HepG2 (cell line): ENCODE results near the gene RAB40C. TPM values are rescaled to one million over a fixed set of nuclear protein-coding genes. Genes with fewer than 3 reads are reported as not detected.

Experiments used
- HCFC1 ChIP-seq: fragments of 150-350 bp; IDR thresholded peaks from 2 replicates; pipeline ENCODE4 v1.6.1; 2014; ENCODE audit warnings: low read depth, low read length
- HHEX ChIP-seq: IDR thresholded peaks from 2 replicates; pipeline ENCODE4 v1.6.1; 2016; ENCODE audit warnings: control low read depth
- MTA1 ChIP-seq: sonication (generic); formaldehyde crosslinking; IDR thresholded peaks from 2 replicates; pipeline ENCODE4 v1.4.0; 2020; ENCODE audit warnings: missing genetic modification reagents, mild to moderate bottlenecking, borderline replicate concordance
- NONO ChIP-seq, 2 experiments: fragments of 450-650 bp in 1 of 2; sonication (generic) in 1 of 2; formaldehyde crosslinking in 1 of 2; IDR thresholded peaks in 1 of 2; conservative IDR thresholded peaks in 1 of 2; 2 replicates each; pipeline versions ENCODE4 v1.6.1 to v1.8.0; 2017 to 2022; ENCODE audit warnings: mild to moderate bottlenecking in 1 of 2, missing genetic modification reagents in 1 of 2, moderate library complexity in 1 of 2
- ONECUT2 ChIP-seq: sonication (generic); formaldehyde crosslinking; IDR thresholded peaks from 2 replicates; pipeline ENCODE4 v1.4.0; 2020; ENCODE audit warnings: missing genetic modification reagents
- POLR2G ChIP-seq: fragments of 200-400 bp; formaldehyde crosslinking; IDR thresholded peaks from 2 replicates; pipeline ENCODE4 v1.6.1; 2018; ENCODE audit warnings: mild to moderate bottlenecking, low read depth, low read length, moderate library complexity
- PRMT3 ChIP-seq: sonication (generic); formaldehyde crosslinking; IDR thresholded peaks from 2 replicates; pipeline ENCODE4 v1.8.1; 2022; ENCODE audit warnings: low read depth, mild to moderate bottlenecking, moderate library complexity, missing genetic modification reagents, borderline replicate concordance
- RBM22 ChIP-seq: fragments of 200-400 bp; formaldehyde crosslinking; optimal IDR thresholded peaks from 2 replicates; pipeline ENCODE3; 2017; ENCODE audit warnings: mild to moderate bottlenecking, low read length, moderate library complexity
- RFX3 ChIP-seq: IDR thresholded peaks from 2 replicates; pipeline ENCODE4 v1.6.1; 2016; ENCODE audit warnings: missing biosample characterization, missing genetic modification reagents
- SIX4 ChIP-seq: sonication (generic); formaldehyde crosslinking; IDR thresholded peaks from 2 replicates; pipeline ENCODE4 v1.4.0; 2020; ENCODE audit warnings: missing genetic modification reagents
- SNAI1 ChIP-seq: sonication (generic); formaldehyde crosslinking; IDR thresholded peaks from 2 replicates; pipeline ENCODE4 v1.5.0; 2020; ENCODE audit warnings: mild to moderate bottlenecking, missing genetic modification reagents, borderline replicate concordance
- SP5 ChIP-seq: IDR thresholded peaks from 2 replicates; pipeline ENCODE4 v1.6.1; 2016; ENCODE audit warnings: low read depth, borderline replicate concordance
- SRSF4 ChIP-seq: fragments of 200-400 bp; formaldehyde crosslinking; IDR thresholded peaks from one replicate; pipeline ENCODE4 v1.6.1; 2018; ENCODE audit warnings: mild to moderate bottlenecking, low read depth, low read length, moderate library complexity; ENCODE audit not compliant: poor library complexity, severe bottlenecking
- SUZ12 ChIP-seq: fragments of 150-350 bp; IDR thresholded peaks from 2 replicates; pipeline ENCODE4 v1.6.1; 2014; ENCODE audit warnings: low read depth, low read length
- TP53 ChIP-seq: sonication (generic); formaldehyde crosslinking; conservative IDR thresholded peaks from 2 replicates; pipeline ENCODE4 v1.4.0; 2020; ENCODE audit warnings: missing genetic modification reagents
- ZNF124 ChIP-seq: sonication (generic); formaldehyde crosslinking; IDR thresholded peaks from 2 replicates; pipeline ENCODE4 v1.4.0; 2020; ENCODE audit warnings: missing genetic modification reagents
- ZNF232 ChIP-seq: sonication (generic); formaldehyde crosslinking; IDR thresholded peaks from 2 replicates; pipeline ENCODE4 v1.4.0; 2020; ENCODE audit warnings: missing genetic modification reagents, borderline replicate concordance
- ZNF251 ChIP-seq: sonication (generic); formaldehyde crosslinking; IDR thresholded peaks from 2 replicates; pipeline ENCODE4 v1.9.0; 2021; ENCODE audit warnings: mild to moderate bottlenecking, missing genetic modification reagents
- ZNF337 ChIP-seq: sonication (generic); formaldehyde crosslinking; IDR thresholded peaks from 2 replicates; pipeline ENCODE4 v1.5.1; 2020; ENCODE audit warnings: missing genetic modification reagents, low read depth, mild to moderate bottlenecking, borderline replicate concordance
- ZNF619 ChIP-seq: sonication (generic); formaldehyde crosslinking; IDR thresholded peaks from 2 replicates; pipeline ENCODE4 v1.4.0; 2020; ENCODE audit warnings: mild to moderate bottlenecking, missing genetic modification reagents
- ZSCAN30 ChIP-seq: sonication (generic); formaldehyde crosslinking; IDR thresholded peaks from 2 replicates; pipeline ENCODE4 v1.5.0; 2020; ENCODE audit warnings: mild to moderate bottlenecking, missing genetic modification reagents
- polyA plus RNA-seq, 8 experiments: library from polyadenylated mRNA; depleted of rRNA in 3 of 8; stranded (reverse) in 7 of 8; unstranded in 1 of 8; fragments of >200 nt; fragmentation: Illumina TruSeq in 4 of 8; extraction: Trizol in 4 of 8; gene quantifications; 2 replicates each; pipeline versions ENCODE4 v1.2.1 to v1.2.3, GENCODE V29; 2011 to 2016; ENCODE audit warnings: low read depth in 4 of 8, missing spikeins in 1 of 8, mixed read lengths in 1 of 8; ENCODE audit not compliant: insufficient read depth in 1 of 8
- total RNA-seq, 5 experiments: library from RNA; depleted of rRNA; stranded (reverse); fragments of >200 nt; fragmentation: Illumina TruSeq; extraction: Trizol; gene quantifications; 2 replicates each; pipeline ENCODE4 v1.2.3, GENCODE V29; 2016; ENCODE audit warnings: low read depth in 1 of 5
- TF ChIP-seq, protein P1 (sequence below): IDR thresholded peaks from 2 replicates; pipeline ENCODE4 v1.6.1; 2016; ENCODE audit warnings: low read depth, control low read depth
- TF ChIP-seq, protein P2 (sequence below), 2 experiments: sonication (generic) in 1 of 2; formaldehyde crosslinking in 1 of 2; IDR thresholded peaks; 2 replicates each; pipeline versions ENCODE4 v1.4.0 to v1.6.1; 2016 to 2020; ENCODE audit warnings: borderline replicate concordance in 1 of 2, low read depth in 1 of 2, mild to moderate bottlenecking in 1 of 2, missing genetic modification reagents in 1 of 2
- TF ChIP-seq, protein P3 (sequence below): IDR thresholded peaks from 2 replicates; pipeline ENCODE4 v1.6.1; 2016; ENCODE audit warnings: missing compliant biosample characterization, missing genetic modification reagents, borderline replicate concordance

Gene RAB40C
- total and polyA plus RNA-seq, 2 of the 13 experiments (the other 11 are each of a cell fraction or from before 2014, with no cell fraction given), result 7.7 to 11.5 TPM

DNA sequence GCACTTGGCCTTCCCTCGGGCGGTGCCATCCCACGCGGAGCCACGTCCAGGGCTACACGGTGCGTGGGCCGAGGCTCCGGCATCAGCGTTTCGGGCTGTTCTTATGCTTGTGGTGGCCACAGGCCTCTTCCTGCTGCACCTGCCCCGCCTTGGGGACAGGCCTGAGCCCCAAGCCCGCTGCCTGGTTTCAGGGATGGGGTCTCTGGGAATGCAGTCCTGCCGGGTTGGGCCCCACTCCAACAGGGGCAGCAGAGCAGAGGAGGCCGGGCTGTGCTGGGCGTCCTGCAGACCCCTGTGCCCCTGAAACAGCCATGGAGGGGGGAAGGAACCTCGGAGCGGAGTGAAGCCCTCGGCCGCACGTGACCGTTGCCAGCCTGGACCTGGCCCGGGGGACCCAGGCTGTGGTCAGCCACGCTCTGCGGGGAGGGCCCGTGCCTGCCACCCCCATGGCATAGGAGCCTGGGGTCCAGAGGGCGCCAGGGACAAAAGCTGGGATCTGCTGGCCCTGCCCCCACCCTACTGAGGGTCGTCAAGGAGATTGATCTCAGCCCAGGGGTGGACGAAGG is 40.5 kb downstream of the RAB40C start (continued):
- TF ChIP-seq RBM22, result peak; percentile 4
- TF ChIP-seq SRSF4, result no peak
- peak; percentile 83; the same call in 1 of the 2 replicates for TF ChIP-seq SNAI1 (CRISPR knock-in tag)
- TF ChIP-seq ZNF251 (CRISPR knock-in tag), result no peak
- TF ChIP-seq SUZ12, result no peak
- TF ChIP-seq ZNF619 (CRISPR knock-in tag), result no peak
- TF ChIP-seq TP53 (CRISPR knock-in tag), result peak; percentile 73; the same call in 1 of the 2 replicates
- TF ChIP-seq ZNF232 (CRISPR knock-in tag), result peak; percentile 92
- TF ChIP-seq MTA1 (CRISPR knock-in tag), result peak; percentile 88
- no peak; the same call in 1 of the 2 replicates for TF ChIP-seq POLR2G
- TF ChIP-seq SP5, result no peak
- TF ChIP-seq HCFC1, result no peak
- no peak for TF ChIP-seq ZNF124
- no peak for TF ChIP-seq RFX3 (CRISPR knock-in tag)
- TF ChIP-seq, protein P1, sequence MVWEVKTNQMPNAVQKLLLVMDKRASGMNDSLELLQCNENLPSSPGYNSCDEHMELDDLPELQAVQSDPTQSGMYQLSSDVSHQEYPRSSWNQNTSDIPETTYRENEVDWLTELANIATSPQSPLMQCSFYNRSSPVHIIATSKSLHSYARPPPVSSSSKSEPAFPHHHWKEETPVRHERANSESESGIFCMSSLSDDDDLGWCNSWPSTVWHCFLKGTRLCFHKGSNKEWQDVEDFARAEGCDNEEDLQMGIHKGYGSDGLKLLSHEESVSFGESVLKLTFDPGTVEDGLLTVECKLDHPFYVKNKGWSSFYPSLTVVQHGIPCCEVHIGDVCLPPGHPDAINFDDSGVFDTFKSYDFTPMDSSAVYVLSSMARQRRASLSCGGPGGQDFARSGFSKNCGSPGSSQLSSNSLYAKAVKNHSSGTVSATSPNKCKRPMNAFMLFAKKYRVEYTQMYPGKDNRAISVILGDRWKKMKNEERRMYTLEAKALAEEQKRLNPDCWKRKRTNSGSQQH, result 0 out of 2 replicates have a peak, but pooled peaks have one; percentile 45
- no peak for TF ChIP-seq ZSCAN30 (CRISPR knock-in tag)
- TF ChIP-seq ZNF337, result no peak
- TF ChIP-seq HHEX (CRISPR knock-in tag), result no peak
- TF ChIP-seq NONO (IDR thresholded peaks at IDR 0.05), result no peak
- TF ChIP-seq NONO (CRISPR knock-in tag; conservative IDR thresholded peaks at IDR 0.05), result peak; percentile 54; the same call in 1 of the 2 replicates
- TF ChIP-seq PRMT3 (CRISPR knock-in tag), result 0 out of 2 replicates have a peak, but pooled peaks have one; percentile 58
- TF ChIP-seq, protein P2, sequence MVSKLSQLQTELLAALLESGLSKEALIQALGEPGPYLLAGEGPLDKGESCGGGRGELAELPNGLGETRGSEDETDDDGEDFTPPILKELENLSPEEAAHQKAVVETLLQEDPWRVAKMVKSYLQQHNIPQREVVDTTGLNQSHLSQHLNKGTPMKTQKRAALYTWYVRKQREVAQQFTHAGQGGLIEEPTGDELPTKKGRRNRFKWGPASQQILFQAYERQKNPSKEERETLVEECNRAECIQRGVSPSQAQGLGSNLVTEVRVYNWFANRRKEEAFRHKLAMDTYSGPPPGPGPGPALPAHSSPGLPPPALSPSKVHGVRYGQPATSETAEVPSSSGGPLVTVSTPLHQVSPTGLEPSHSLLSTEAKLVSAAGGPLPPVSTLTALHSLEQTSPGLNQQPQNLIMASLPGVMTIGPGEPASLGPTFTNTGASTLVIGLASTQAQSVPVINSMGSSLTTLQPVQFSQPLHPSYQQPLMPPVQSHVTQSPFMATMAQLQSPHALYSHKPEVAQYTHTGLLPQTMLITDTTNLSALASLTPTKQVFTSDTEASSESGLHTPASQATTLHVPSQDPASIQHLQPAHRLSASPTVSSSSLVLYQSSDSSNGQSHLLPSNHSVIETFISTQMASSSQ (IDR thresholded peaks at IDR 0.05; ENCODE audit: low read depth), result no peak
- TF ChIP-seq, protein P2 (CRISPR knock-in tag; IDR thresholded peaks at IDR 0.05; ENCODE audit: borderline replicate concordance), result 0 out of 2 replicates have a peak, but pooled peaks have one; percentile 29
- peak; percentile 97 for TF ChIP-seq SIX4 (CRISPR knock-in tag)
- TF ChIP-seq, protein P3, sequence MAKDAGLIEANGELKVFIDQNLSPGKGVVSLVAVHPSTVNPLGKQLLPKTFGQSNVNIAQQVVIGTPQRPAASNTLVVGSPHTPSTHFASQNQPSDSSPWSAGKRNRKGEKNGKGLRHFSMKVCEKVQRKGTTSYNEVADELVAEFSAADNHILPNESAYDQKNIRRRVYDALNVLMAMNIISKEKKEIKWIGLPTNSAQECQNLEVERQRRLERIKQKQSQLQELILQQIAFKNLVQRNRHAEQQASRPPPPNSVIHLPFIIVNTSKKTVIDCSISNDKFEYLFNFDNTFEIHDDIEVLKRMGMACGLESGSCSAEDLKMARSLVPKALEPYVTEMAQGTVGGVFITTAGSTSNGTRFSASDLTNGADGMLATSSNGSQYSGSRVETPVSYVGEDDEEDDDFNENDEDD (CRISPR knock-in tag), result 0 out of 2 replicates have a peak, but pooled peaks have one; percentile 40
- TF ChIP-seq ONECUT2, result peak; percentile 14; the same call in 1 of the 2 replicates
